Body of pancreas (tissue), 4 donors: ENCODE results near the gene DPH2. TPM values are rescaled to one million over a fixed set of nuclear protein-coding genes. Genes with fewer than 3 reads are reported as not detected.

Experiments used
- ATAC-seq: fragments of 150-250 bp; one replicate; pipeline ENCODE4 v1.9.1; 2016
- DNase-seq, 4 donors: peaks; one replicate each; pipeline ENCODE4 v3.0.0-alpha.2; 2019
- H3K27ac ChIP-seq, 4 donors: fragments of 200-600 bp; sonication (generic); 1 replicate in 3 of 4; 2 replicates in 1 of 4; pipeline versions ENCODE4 v1.5.1 to v1.6.1; 2016 to 2019; ENCODE audit warnings: mild to moderate bottlenecking in 1 of 4, mixed read lengths in 1 of 4, moderate library complexity in 1 of 4
- H3K27me3 ChIP-seq, 2 donors: fragments of 200-600 bp; sonication (generic); one replicate each; pipeline ENCODE4 v1.6.0; 2016; ENCODE audit warnings: mild to moderate bottlenecking in 1 of 2
- H3K36me3 ChIP-seq, 2 donors: fragments of 200-600 bp; sonication (generic); replicated peaks in 1 of 2; 2 replicates each; pipeline ENCODE4 v1.5.1; 2016; ENCODE audit warnings: low read depth in 2 of 2; ENCODE audit not compliant: insufficient read depth in 1 of 2
- H3K4me1 ChIP-seq: fragments of 200-600 bp; sonication (generic); one replicate; pipeline ENCODE4 v1.6.0; 2016
- H3K4me3 ChIP-seq, 2 donors: fragments of 200-600 bp; sonication (generic); 1 replicate in 1 of 2; 2 replicates in 1 of 2; pipeline ENCODE4 v1.5.1; 2016 to 2019
- H3K9me3 ChIP-seq, 3 donors: fragments of 200-600 bp; sonication (generic); 1 replicate in 2 of 3; 2 replicates in 1 of 3; pipeline ENCODE4 v1.5.1; 2016
- CTCF ChIP-seq, 7 experiments: fragments of 450-650 bp in 4 of 7; fragments of 200-600 bp in 3 of 7; sonication (generic) in 3 of 7; IDR thresholded peaks; one replicate each; pipeline ENCODE4 v1.5.1; 2016 to 2019; ENCODE audit warnings: antibody characterized with exemption in 7 of 7
- POLR2A ChIP-seq, 3 donors: fragments of 450-650 bp; IDR thresholded peaks; one replicate each; pipeline ENCODE4 v1.6.1; 2016; ENCODE audit warnings: antibody characterized with exemption in 3 of 3, mild to moderate bottlenecking in 2 of 3
- WGBS, 2 donors: methylation state at CpG; one replicate each; pipeline ENCODE4 v1.1.5; 2017; 5-methylcytosine and 5-hydroxymethylcytosine counted together
- intact Hi-C: fragments of 100-400 bp; cut with DNase I; formaldehyde crosslinking; loops from one replicate; pipeline ENCODE4 v1.15.1; 2023
- total RNA-seq, 2 donors: library from RNA; depleted of rRNA; stranded (reverse); fragments of >200 nt; gene quantifications; one replicate each; pipeline ENCODE4 v1.1.0, GENCODE V29; 2016

DPH2 gene
- total RNA-seq, 2 donors from 2014 or later = 25.4 to 35.3 TPM

GRCh38 chr1:43995984-43996732 lies 26.3 kb downstream of the DPH2 start:
- Histone ChIP-seq H3K4me1 (peaks cover 9% of the 10 kb centered on the region), H3K27me3 (no peaks in the 10 kb centered on the region), H3K4me3 (no peak overlapping the region), H3K27ac (no peak overlapping the region), H3K36me3 (no peaks in the 10 kb centered on the region), H3K9me3 (no peaks in the 10 kb centered on the region)
- TF ChIP-seq CTCF (IDR thresholded peaks at IDR 0.05) = no peak
- no peak for TF ChIP-seq POLR2A (IDR thresholded peaks at IDR 0.05)
- DNase-seq = no peak
- 86 to 93% methylated on average over 7 to 21 of the region's 21 CpGs for WGBS, 2 donors
- ATAC-seq = no peak
- intact Hi-C loops = no loop called here

- no peaks in the 10 kb centered on the region for H3K9me3 ChIP-seq
- H3K4me1 ChIP-seq = peaks cover 8% of the 10 kb centered on the region
- no peak for DNase-seq
- H3K4me3 ChIP-seq = no peak overlapping the region
- H3K27ac ChIP-seq = peak overlapping the region in 2 of 4 donors; percentile 13 to 16
- no peak for ATAC-seq
- intact Hi-C loops = no loop called here
- no peaks in the 10 kb centered on the region for H3K27me3 ChIP-seq
- no peaks in the 10 kb centered on the region for H3K36me3 ChIP-seq
- no peak for TF ChIP-seq POLR2A (IDR thresholded peaks at IDR 0.05)
- 71 to 93% methylated on average over 6 of the region's 6 CpGs for WGBS, 2 donors
These were observed 26.9 kb downstream of the DPH2 start for GRCh38 chr1:43996733-43997115.

GRCh38 chr1:43997295-43997999 lies 27.6 kb downstream of the DPH2 start:
- WGBS, 2 donors = 80 to 82% methylated on average over 11 to 13 of the region's 22 CpGs
- TF ChIP-seq POLR2A (IDR thresholded peaks at IDR 0.05) (no peak), CTCF (IDR thresholded peaks at IDR 0.05) (no peak)
- H3K36me3 ChIP-seq = no peaks in the 10 kb centered on the region
- DNase-seq (peak in 3 of 4 donors; percentile 31 to 45 (median 35)), ATAC-seq (peak; percentile 12)
- intact Hi-C loops = no loop called here
- H3K4me3 ChIP-seq = no peak overlapping the region
- no peaks in the 10 kb centered on the region for H3K27me3 ChIP-seq
- H3K4me1 ChIP-seq = peaks cover 3% of the 10 kb centered on the region
- H3K9me3 ChIP-seq = no peaks in the 10 kb centered on the region
- peak overlapping the region in 2 of 4 donors; percentile 13 to 16 for H3K27ac ChIP-seq

GRCh38 chr1:43998000-43998378 lies 28.2 kb downstream of the DPH2 start:
- Histone ChIP-seq H3K4me1 (no peaks in the 10 kb centered on the region), H3K27ac (no peak overlapping the region), H3K36me3 (no peaks in the 10 kb centered on the region), H3K9me3 (no peaks in the 10 kb centered on the region), H3K27me3 (no peaks in the 10 kb centered on the region), H3K4me3 (no peak overlapping the region)
- TF ChIP-seq CTCF (IDR thresholded peaks at IDR 0.05) (no peak), POLR2A (IDR thresholded peaks at IDR 0.05) (no peak)
- WGBS, 2 donors = 80 to 85% methylated on average over 11 of the region's 11 CpGs
- intact Hi-C loops = no loop called here
- no peak for ATAC-seq
- DNase-seq = no peak

GRCh38 chr1:43999455-43999854 lies 29.6 kb downstream of the DPH2 start:
- Histone ChIP-seq H3K27me3 (no peaks in the 10 kb centered on the region), H3K27ac (no peak overlapping the region), H3K4me1 (no peaks in the 10 kb centered on the region), H3K36me3 (no peaks in the 10 kb centered on the region), H3K9me3 (no peaks in the 10 kb centered on the region), H3K4me3 (no peak overlapping the region)
- 90 to 91% methylated on average over 4 to 6 of the region's 8 CpGs for WGBS, 2 donors
- ATAC-seq (no peak), DNase-seq (no peak)
- TF ChIP-seq CTCF (IDR thresholded peaks at IDR 0.05) = no peak
- no peak for TF ChIP-seq POLR2A (IDR thresholded peaks at IDR 0.05)
- intact Hi-C loops = no loop called here
